Measurements from ENCODE around the gene PBX3.

Gene PBX3

GRCh38 chr9:125863923-125864322 is 116.8 kb downstream of the PBX3 start:
- DNase-seq (ENCODE audit: low read depth, low spot score) = no peak

GRCh38 chr9:125867751-125868415 is 120.7 kb downstream of the PBX3 start:
- DNase-seq (ENCODE audit: low read depth, low spot score) = no peak

GRCh38 chr9:125878164-125878631 is 131.0 kb downstream of the PBX3 start:
- DNase-seq (ENCODE audit: low read depth, low spot score) = peak; percentile 31

DNA sequence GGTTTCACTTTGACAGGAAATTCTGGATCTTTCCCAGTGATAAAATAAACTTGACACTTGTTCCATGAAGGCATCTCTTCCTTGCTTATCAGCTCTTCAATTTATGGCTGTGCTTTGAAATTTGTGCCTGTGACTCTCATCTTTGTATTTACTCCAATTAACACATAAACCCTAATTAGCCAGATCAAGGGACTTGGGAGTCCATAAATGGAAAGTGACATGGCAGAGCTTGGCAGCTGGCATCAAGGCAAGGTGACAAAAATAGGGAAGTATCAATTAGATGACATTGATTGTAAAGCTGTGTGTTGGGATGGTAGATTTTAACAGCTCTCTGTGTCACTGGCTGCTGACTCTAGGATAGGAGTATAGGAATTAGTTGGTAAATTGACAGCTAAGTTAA is 133.9 kb downstream of the PBX3 start:
- no peak for DNase-seq (ENCODE audit: low read depth, low spot score)

GRCh38 chr9:125883565-125884217 is 136.5 kb downstream of the PBX3 start:
- no peak for DNase-seq (ENCODE audit: low read depth, low spot score)

- no peak for DNase-seq (ENCODE audit: low read depth, low spot score)
These were observed 137.0 kb downstream of the PBX3 start for GRCh38 chr9:125884218-125884595.

GRCh38 chr9:125885405-125886034 is 138.3 kb downstream of the PBX3 start:
- DNase-seq (ENCODE audit: low read depth, low spot score) = no peak

GRCh38 chr9:125886365-125886764 is 139.2 kb downstream of the PBX3 start:
- DNase-seq (ENCODE audit: low read depth, low spot score) = no peak

DNA sequence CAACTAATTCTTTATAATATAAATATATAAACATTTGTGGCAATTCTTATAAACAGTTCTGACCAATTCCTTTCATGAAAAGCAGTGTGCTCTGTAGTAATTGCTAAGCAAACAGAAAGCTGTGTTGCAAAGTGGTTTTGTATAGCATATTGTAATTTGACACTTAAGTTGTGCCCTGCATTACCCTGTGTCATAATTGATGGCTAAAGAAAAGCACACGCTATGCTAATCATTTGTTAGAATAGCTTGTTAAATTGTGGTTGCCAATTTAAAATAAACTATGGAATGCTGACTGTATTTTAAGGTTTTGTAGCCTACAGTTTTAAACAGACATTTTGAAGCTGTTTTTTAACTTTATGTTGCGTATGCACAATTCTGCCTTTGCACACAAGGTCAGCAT is 140.0 kb downstream of the PBX3 start:
- no peak for DNase-seq (ENCODE audit: low read depth, low spot score)

DNA sequence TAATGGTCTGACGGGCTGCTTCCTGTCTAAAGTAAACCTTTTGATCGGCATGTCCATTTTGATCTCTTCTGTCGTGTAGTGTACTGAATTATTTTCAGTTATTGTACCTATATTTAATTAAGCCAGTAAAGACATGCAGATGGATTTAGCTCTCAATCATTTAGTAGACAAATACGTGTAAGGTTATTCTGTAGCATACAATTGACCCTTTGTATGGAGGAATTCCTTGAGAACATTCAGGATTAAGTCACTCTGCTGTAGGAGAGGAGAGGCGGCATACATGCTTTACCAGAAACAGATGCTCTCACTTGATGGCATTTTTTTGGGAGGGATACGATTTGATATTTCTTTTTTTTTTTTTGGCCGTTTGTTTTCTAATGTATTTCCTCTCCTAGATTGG is 141.0 kb downstream of the PBX3 start:
- peak; percentile 43 for DNase-seq (ENCODE audit: low read depth, low spot score)

GRCh38 chr9:125889112-125889475 is 141.9 kb downstream of the PBX3 start:
- no peak for DNase-seq (ENCODE audit: low read depth, low spot score)

DNA sequence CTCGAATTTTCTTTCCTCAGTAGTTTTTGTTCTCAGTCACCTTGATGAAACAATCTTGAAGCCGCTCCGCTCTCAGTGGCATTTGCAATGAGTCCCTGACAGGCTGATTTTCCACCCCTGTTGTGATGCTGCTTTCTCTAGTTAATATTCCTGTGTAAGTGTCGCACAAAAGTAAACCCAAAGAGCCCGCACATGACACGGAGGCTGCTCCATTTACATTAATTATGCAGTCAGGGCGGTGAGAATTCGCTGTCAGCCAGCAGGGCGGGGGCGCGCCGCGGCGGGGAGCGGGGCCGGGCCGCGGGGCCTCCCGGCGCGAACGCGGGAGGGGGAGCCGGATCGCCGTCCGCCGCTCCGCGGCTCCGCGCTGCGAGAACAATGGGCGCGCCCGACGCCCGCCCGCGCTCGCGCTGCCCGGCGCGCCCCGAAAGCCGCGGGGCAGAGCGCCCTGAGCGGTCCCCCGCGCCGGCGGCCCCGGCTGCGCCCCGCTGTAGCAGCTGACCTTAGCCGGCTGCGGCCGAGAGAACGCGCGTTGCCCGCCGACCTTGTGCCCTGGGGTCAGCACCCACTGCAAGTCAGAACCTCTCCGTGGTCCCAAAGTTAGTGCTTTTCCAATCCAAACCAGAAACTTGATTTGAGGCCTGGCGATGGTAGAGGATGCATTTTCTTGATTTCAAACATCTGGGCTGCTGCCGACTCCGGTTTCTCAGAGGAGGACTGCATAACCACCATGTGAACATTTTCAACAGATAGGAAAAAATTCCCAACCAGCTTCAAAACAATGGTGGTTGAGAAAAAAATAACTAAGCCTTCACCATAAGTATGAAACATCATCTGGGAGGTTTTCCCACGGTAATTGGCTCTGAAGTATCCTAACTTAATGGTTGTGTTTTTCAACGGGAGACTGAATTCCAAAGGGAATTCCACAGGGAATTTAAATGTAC is 142.6 kb downstream of the PBX3 start:
- peak; percentile 73 for DNase-seq (ENCODE audit: low read depth, low spot score)

- DNase-seq (ENCODE audit: low read depth, low spot score) = no peak
These were observed 143.7 kb downstream of the PBX3 start for GRCh38 chr9:125890826-125891225.

GRCh38 chr9:125893277-125893676 is 146.1 kb downstream of the PBX3 start:
- no peak for DNase-seq (ENCODE audit: low read depth, low spot score)

DNA sequence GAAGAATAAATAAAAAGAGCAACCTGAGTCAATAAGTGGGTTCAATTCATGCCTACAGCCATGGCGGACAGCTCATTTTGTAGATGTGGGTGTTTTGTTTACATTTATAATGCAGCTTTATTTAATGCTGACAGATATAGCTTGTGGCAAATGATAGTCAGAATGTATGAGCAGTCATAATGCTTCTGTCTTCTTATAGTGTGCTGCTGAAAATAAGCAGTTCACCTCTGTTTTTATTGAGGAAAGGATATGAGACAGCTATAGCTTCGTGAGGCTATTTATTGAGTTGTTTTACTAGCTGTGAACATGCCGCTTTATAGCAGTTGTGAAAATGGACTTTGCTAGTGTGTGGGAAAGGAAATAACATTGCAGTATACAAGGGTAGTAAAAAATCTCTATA is 147.4 kb downstream of the PBX3 start:
- DNase-seq (ENCODE audit: low read depth, low spot score) = no peak

DNA sequence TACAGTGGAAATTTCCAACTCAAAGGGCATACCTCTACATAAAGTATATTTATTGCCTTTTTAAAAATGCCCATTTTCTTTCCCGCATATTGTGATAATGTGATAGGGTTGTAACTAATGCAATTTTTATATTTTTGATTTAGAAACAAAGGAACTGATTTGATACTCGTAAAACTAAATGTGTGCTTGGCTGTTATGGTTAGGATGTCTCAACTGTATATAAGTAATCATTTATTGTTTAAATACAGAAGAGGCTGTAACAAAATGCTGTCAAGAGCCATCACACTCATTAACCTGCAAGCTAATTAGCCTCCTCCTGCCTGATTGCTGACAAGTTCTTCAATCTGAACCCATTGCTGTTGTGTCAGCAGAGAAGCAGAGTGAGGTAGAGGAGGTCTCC is 149.2 kb downstream of the PBX3 start:
- no peak for DNase-seq (ENCODE audit: low read depth, low spot score)

GRCh38 chr9:125896964-125897363 is 149.8 kb downstream of the PBX3 start:
- DNase-seq (ENCODE audit: low read depth, low spot score) = no peak

- DNase-seq (ENCODE audit: low read depth, low spot score) = no peak
These were observed 150.3 kb downstream of the PBX3 start for GRCh38 chr9:125897481-125897880.

DNA sequence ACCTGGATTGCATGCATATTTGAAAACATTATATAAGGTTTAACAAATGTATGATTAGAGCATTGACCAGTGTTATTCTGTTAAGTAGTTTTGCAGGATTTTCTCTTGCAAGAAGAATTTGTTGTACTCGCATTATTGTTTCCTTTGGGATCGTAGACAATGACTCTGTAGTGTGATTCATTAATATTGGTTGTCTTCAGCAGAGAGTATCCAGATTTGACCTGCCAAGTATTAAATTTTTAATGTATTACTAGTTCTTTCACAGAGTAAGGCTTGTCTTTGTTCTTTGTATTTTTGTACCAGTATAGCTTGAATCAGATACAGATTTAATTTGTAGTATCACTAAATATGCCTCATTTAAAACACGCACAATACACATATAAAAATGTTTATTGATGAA is 155.0 kb downstream of the PBX3 start:
- DNase-seq (ENCODE audit: low read depth, low spot score) = no peak

GRCh38 chr9:125902831-125903512 is 155.8 kb downstream of the PBX3 start:
- no peak for DNase-seq (ENCODE audit: low read depth, low spot score)

GRCh38 chr9:125904155-125904851 is 157.1 kb downstream of the PBX3 start:
- peak; percentile 23 for DNase-seq (ENCODE audit: low read depth, low spot score)
